ENCODE results near the gene PRR23E.

Gene PRR23E

DNA sequence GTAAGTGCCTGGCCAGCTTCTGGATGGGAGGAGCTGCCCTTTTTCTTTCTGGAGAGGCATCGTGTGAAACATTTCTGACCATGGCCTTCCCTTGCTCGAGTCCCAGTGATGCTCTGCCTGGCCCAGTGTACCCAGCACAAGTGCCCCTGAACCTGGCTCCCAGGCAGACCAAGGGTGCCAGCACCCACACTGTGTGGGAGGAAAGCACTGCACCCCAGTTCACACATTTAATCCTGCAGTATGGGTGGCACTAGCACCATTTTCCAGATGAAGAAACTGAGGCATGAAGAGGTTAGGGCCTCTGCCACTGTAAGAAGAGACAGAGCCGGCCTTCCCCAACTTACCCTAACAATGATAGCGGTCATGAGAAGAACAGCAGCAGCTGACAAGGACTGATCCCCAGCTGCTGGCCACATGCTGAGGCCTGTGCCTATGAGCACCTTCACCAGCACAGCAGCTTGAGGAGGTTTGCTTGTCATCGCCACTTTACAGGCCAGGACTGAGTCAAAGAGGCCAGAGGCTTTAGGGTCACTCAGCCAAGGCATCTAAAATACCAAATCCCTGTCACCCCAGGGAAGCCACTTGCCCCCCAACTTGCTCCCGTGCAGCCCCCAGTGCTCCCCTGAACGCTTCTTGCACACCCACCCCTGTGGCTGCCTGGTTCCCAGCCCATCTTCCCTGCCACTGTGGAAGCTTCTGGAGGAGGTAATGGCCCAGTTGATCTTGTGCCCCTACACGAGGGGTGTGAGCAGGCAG is 15.0 kb downstream of the PRR23E start:
- in situ Hi-C loops (cut with HindIII; ENCODE audit: low sequenced_read_pairs) = no loop called here

DNA sequence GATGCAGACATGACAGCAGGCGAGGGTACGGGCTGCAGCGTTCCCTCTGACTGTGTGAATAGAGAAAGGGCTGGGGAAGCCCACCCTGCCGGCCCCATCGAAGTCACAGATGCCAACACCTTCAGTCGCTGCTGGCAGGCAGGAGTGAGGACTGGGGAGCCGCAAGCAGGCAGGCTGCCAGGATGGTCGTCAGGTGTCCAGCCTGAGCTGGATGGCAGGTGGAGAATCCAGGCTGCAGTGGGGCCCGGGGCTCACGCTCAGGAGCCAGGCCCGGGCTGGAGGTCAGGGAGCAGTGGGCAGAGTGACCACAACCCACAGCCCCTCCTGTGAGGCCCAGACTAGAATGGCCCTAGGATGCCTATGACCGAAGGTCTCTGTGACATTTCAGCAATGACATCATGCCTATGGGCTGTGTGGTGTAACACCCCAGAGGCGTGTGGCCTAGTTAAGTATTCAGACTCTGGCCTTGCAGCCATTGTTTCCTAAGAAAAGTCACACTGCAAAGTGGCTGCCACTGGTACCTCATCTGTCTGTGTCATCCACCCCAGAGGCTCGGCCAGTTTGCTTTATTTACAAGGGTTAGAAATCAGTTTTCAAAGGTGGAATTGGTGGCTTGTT is 15.7 kb downstream of the PRR23E start:
- in situ Hi-C loops (cut with HindIII; ENCODE audit: low sequenced_read_pairs) = no loop called here

DNA sequence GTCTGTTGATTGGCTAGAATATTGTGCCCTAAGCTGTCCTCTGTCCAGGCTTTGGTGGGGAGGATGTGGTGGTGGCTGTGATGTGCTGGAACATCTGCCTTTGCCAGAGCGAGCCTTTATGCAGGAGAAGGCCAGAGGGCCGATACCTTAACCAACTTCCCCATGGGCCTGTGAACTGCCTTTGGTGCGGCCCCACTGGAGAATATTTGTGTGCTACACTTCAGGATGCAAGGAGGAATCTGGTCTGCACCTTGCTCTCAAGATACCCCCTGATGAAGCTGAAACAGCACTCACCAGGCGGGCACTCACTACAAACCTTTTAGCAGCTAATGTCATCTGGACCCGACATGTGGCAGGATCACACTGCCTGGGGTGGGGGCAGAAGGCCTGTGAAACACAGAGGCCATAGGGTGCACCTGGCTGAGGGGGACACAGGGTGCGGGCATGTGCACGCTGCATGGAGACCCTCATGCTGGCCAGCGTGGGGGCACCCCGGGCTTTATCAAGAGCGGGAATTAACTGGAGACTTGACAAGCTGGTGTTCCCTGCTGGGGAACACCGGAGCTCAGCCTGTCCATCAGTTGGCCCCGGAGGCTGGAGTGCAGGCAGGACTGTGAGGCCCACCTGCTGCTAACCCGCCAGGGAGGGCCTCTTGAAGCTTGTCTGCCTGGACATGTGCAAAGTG is 16.4 kb downstream of the PRR23E start:
- in situ Hi-C loops (cut with HindIII; ENCODE audit: low sequenced_read_pairs) = no loop called here

- in situ Hi-C loops (cut with HindIII; ENCODE audit: low sequenced_read_pairs) = no loop called here
Measured at GRCh38 chr3:127209840-127210653, 17.1 kb downstream of the PRR23E start.

DNA sequence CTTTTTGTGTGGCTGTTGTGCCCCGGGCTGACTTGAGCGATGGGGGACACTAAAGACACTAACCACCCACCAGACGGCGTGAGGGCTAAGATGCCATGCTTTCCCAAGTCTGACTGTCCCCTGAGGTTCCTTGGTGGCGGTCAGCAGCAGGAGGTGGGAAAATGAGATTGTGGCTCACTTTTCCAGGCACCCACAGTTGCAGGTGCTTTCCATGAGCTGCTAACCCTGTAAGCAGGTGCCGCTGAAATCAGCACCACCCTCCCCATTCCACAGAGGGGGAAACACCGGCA is 17.7 kb downstream of the PRR23E start:
- in situ Hi-C loops (cut with HindIII; ENCODE audit: low sequenced_read_pairs) = no loop called here

DNA sequence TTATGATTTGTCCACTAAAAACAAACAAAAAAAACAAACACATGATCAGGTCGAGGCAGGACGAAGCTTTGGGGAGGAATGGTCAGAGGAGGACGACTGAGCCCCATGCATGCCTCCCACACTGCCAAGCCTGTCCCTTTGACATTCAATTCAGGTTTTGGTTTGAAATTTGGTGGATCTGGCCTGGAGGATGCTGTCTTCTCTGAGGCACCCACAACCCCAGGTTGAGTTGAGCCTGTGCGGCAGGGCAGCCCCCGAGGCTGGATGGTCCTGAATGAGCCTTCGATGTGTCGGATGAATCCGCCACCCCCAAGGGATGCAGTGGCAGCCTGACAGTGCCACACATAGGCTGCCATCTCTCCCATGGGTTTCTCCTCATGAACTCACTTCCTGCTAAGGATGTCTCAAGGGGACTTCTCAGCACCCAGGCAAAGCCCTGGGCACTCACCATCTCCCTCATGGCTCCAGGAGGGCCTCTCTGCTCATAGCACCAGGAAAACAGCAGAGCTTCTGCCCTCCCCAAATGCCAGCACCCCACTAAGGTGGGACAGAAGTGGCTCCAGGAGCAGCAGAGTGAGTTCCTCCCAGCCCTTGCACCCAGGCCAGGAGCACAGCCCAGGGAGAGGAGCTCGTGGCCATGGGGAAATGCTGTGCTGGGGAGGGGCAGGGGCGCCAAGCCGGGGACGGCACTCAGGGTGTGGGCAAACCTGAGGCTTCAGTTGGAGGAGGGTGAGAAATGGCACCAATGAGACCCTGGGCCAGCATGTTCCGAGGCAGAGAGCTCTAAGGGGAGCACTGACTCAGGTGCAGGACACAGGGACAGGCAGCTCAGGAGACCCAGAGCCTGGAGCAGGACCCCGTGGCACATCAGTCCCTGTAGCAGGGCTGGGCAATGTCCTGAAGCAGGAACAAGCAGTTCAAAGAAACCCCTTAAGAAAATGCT is 18.5 kb downstream of the PRR23E start:
- in situ Hi-C loops (cut with HindIII; ENCODE audit: low sequenced_read_pairs) = no loop called here

- in situ Hi-C loops (cut with HindIII; ENCODE audit: low sequenced_read_pairs) = no loop called here
Measured at GRCh38 chr3:127212231-127212630, 19.3 kb downstream of the PRR23E start.

GRCh38 chr3:127212711-127213110 is 19.8 kb downstream of the PRR23E start:
- in situ Hi-C loops (cut with HindIII; ENCODE audit: low sequenced_read_pairs) = no loop called here

DNA sequence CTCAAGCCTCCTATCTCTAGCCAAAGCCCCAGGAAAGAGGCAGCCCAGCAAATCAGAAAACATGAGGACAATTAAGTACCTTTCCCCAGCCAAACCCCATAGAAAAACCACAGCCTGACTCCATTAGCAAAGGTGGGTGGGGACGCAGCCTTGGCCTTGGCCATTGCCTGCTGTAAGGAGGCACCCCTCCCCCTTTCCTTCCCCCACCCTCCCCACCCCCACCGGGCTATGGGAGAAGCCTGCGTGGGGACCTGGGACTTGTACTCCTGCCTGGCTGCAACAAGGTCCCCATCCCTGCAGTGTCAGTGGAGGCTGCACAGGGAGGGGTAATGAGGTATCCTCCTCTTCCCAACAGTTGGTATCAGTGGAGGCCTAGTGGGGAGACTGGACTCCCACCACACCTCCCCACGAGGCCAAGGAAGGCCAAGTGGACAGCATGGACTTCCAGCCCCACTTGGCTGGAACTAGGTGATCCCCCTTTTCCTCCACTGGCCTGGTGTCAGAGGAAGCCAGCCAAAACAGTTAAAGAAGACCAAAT is 20.5 kb downstream of the PRR23E start:
- in situ Hi-C loops (cut with HindIII; ENCODE audit: low sequenced_read_pairs) = no loop called here

GRCh38 chr3:127214975-127215374 is 22.0 kb downstream of the PRR23E start:
- in situ Hi-C loops (cut with HindIII; ENCODE audit: low sequenced_read_pairs) = no loop called here

DNA sequence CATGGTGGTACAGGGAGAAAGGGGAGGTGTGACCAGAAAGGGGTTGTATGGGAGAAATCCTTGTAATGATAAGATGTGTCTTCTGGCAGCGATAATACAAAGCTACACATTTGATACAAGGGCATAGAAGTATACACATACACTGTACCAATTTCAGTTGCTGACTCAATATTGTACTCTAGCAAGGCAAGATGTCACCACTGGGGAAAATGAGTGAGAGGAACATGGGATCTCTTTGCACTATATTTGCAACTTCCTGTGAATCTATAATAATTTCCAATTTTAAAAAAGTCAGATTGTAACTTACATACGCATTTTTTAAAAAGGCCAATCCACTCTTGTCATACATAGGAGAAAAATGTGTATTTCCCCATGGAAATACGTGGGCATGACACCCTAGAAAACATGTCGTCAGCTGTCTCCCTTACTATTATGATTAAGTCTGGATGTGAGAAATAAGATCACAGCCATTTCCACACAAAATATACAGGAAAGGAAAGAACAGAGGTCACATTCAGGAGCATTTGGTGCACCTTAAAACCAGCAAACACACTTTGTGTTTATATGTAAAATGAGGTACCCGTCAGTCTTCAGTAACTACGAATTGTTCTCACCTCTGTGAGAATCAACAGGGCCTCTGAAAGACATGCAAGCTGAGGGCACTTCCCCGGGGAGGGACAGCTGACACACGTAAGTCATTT is 22.9 kb downstream of the PRR23E start:
- in situ Hi-C loops (cut with HindIII; ENCODE audit: low sequenced_read_pairs) = no loop called here

GRCh38 chr3:127216415-127217261 is 23.7 kb downstream of the PRR23E start:
- in situ Hi-C loops (cut with HindIII; ENCODE audit: low sequenced_read_pairs) = no loop called here

DNA sequence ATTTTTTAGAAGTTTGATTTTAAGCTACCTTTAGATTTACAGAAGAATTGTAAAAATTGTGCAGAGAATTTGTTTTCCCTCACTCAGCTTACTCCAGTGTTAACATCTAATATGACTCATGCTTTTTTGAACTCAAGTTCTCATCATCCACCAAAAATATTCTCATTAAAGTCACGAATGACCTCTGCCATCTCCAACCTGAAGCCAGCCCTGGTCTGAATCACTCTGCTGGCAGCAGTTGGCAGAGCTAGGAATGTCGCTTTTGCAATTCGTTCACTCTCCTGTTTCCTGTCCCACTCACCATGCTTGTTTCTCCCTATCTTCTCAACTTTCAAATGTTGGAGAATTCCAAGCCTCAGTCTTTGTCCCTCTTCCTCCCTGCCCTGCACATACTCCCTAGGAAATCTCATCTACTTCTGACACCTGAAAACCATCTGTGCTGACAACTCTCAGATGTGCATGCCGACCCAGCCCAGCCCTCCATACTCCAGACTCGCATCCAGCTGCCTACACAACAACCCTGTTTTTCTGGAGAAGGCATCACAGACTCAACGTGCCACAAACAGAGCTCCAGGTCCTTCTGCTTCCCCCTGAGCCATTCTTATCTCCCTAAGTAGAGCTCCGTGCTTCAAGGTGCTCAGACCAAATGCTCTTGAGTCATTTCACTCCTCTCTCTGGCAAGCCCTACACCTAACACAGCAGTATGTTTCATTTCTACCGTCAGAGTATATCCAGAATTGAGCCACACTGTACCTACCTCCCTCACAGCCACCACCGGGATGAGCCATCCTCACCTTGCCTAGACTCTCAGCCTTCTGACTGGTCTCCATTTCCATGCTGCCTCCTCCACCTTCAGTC is 24.9 kb downstream of the PRR23E start:
- in situ Hi-C loops (cut with HindIII; ENCODE audit: low sequenced_read_pairs) = no loop called here

- in situ Hi-C loops (cut with HindIII; ENCODE audit: low sequenced_read_pairs) = no loop called here
Measured at GRCh38 chr3:127218454-127218922, 25.6 kb downstream of the PRR23E start.

- in situ Hi-C loops (cut with HindIII; ENCODE audit: low sequenced_read_pairs) = no loop called here
Measured at GRCh38 chr3:127220497-127220896, 27.6 kb downstream of the PRR23E start.

- in situ Hi-C loops (cut with HindIII; ENCODE audit: low sequenced_read_pairs) = no loop called here
Measured at GRCh38 chr3:127221037-127221436, 28.1 kb downstream of the PRR23E start.

- in situ Hi-C loops (cut with HindIII; ENCODE audit: low sequenced_read_pairs) = no loop called here
Measured at GRCh38 chr3:127221446-127222035, 28.6 kb downstream of the PRR23E start.
